Activated CD8-positive, alpha-beta memory T cell treated with anti-CD3 and anti-CD28 coated beads, Interleukin-2, amount 50 U/mL, for 1 hour (primary cell): ENCODE results near the gene POP7.
"Not testable (repeated sequence)": the region's sequence is repeated elsewhere in the genome, so short reads cannot be mapped to it uniquely, and the experiment has no call there.

Experiments used
- DNase-seq: peaks from one replicate; pipeline ENCODE4 v3.0.0-alpha.2; 2020; ENCODE audit errors: extremely low read depth

Gene POP7

GRCh38 chr7:100723732-100724275 is 17.9 kb downstream of the POP7 start:
- no peak for DNase-seq

GRCh38 chr7:100724364-100724763 is 18.4 kb downstream of the POP7 start:
- DNase-seq = not testable (repeated sequence)

GRCh38 chr7:100726996-100727761 is 21.3 kb downstream of the POP7 start:
- DNase-seq = no peak

- no peak for DNase-seq
These were observed 22.3 kb downstream of the POP7 start for GRCh38 chr7:100728196-100728595.

GRCh38 chr7:100730136-100730800 is 24.3 kb downstream of the POP7 start:
- DNase-seq = no peak

GRCh38 chr7:100731937-100732636 is 26.2 kb downstream of the POP7 start:
- no peak for DNase-seq

- DNase-seq = no peak
These were observed 29.8 kb downstream of the POP7 start for GRCh38 chr7:100735730-100736129.

GRCh38 chr7:100736671-100737070 is 30.8 kb downstream of the POP7 start:
- DNase-seq = no peak

- DNase-seq = no peak
These were observed 34.0 kb downstream of the POP7 start for GRCh38 chr7:100739934-100740333.

- no peak for DNase-seq
These were observed 38.7 kb downstream of the POP7 start for GRCh38 chr7:100744605-100745004.

- DNase-seq = no peak
These were observed 39.3 kb downstream of the POP7 start for GRCh38 chr7:100745184-100745583.

GRCh38 chr7:100752994-100753393 is 47.1 kb downstream of the POP7 start:
- no peak for DNase-seq

GRCh38 chr7:100753750-100754149 is 47.8 kb downstream of the POP7 start:
- no peak for DNase-seq
